ENCODE data around the gene BCAS2.

Gene BCAS2

GRCh38 chr1:114540272-114540671 lies 41.1 kb downstream of the BCAS2 start:
- Histone ChIP-seq H3K4me3 (ENCODE audit: insufficient read depth, low read length, poor library complexity, severe bottlenecking) (no peak overlapping the region), H3K27me3 (ENCODE audit: low read length) (no peaks in the 10 kb centered on the region), H3K9ac (ENCODE audit: low read length) (no peak overlapping the region), H2AFZ (ENCODE audit: low read depth, low read length, severe bottlenecking) (no peak overlapping the region), H3K9me2 (replicated peaks; ENCODE audit: insufficient read depth, low read length) (no peaks in the 10 kb centered on the region), H3K4me2 (ENCODE audit: low read depth, low read length, poor library complexity, severe bottlenecking) (no peak overlapping the region), H3K9me3 (ENCODE audit: insufficient read depth, low read length) (no peaks in the 10 kb centered on the region), H3K36me3 (ENCODE audit: low read length) (no peaks in the 10 kb centered on the region), H3F3A (ENCODE audit: insufficient read depth) (no peaks in the 10 kb centered on the region; the same call in 1 of the 2 replicates), H3K27ac (ENCODE audit: low read depth, low read length) (no peak overlapping the region), H4K20me1 (ENCODE audit: low read depth, low read length) (no peaks in the 10 kb centered on the region), H3K79me2 (ENCODE audit: insufficient read depth, low read length) (no peaks in the 10 kb centered on the region)
- TF ChIP-seq EZH2phosphoT487 (conservative IDR thresholded peaks at IDR 0.05; ENCODE audit: low read length): no peak
- TF ChIP-seq, protein P1, sequence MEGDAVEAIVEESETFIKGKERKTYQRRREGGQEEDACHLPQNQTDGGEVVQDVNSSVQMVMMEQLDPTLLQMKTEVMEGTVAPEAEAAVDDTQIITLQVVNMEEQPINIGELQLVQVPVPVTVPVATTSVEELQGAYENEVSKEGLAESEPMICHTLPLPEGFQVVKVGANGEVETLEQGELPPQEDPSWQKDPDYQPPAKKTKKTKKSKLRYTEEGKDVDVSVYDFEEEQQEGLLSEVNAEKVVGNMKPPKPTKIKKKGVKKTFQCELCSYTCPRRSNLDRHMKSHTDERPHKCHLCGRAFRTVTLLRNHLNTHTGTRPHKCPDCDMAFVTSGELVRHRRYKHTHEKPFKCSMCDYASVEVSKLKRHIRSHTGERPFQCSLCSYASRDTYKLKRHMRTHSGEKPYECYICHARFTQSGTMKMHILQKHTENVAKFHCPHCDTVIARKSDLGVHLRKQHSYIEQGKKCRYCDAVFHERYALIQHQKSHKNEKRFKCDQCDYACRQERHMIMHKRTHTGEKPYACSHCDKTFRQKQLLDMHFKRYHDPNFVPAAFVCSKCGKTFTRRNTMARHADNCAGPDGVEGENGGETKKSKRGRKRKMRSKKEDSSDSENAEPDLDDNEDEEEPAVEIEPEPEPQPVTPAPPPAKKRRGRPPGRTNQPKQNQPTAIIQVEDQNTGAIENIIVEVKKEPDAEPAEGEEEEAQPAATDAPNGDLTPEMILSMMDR (IDR thresholded peaks at IDR 0.05; ENCODE audit: insufficient read depth, low read length, poor library complexity, severe bottlenecking): no peak

- Histone ChIP-seq H3K27me3 (ENCODE audit: low read length) (no peaks in the 10 kb centered on the region), H4K20me1 (ENCODE audit: low read depth, low read length) (no peaks in the 10 kb centered on the region), H3K4me3 (ENCODE audit: insufficient read depth, low read length, poor library complexity, severe bottlenecking) (no peak overlapping the region), H3K36me3 (ENCODE audit: low read length) (no peaks in the 10 kb centered on the region), H2AFZ (ENCODE audit: low read depth, low read length, severe bottlenecking) (no peak overlapping the region), H3F3A (ENCODE audit: insufficient read depth) (no peaks in the 10 kb centered on the region; the same call in 1 of the 2 replicates), H3K9me3 (ENCODE audit: insufficient read depth, low read length) (no peaks in the 10 kb centered on the region), H3K79me2 (ENCODE audit: insufficient read depth, low read length) (no peaks in the 10 kb centered on the region), H3K9me2 (replicated peaks; ENCODE audit: insufficient read depth, low read length) (no peaks in the 10 kb centered on the region), H3K9ac (ENCODE audit: low read length) (no peak overlapping the region), H3K4me2 (ENCODE audit: low read depth, low read length, poor library complexity, severe bottlenecking) (no peak overlapping the region), H3K27ac (ENCODE audit: low read depth, low read length) (no peak overlapping the region)
- no peak for TF ChIP-seq EZH2phosphoT487 (conservative IDR thresholded peaks at IDR 0.05; ENCODE audit: low read length)
- TF ChIP-seq, protein P1 (IDR thresholded peaks at IDR 0.05; ENCODE audit: insufficient read depth, low read length, poor library complexity, severe bottlenecking): no peak
Observed at GRCh38 chr1:114536043-114536442, 45.4 kb downstream of the BCAS2 start.

DNA sequence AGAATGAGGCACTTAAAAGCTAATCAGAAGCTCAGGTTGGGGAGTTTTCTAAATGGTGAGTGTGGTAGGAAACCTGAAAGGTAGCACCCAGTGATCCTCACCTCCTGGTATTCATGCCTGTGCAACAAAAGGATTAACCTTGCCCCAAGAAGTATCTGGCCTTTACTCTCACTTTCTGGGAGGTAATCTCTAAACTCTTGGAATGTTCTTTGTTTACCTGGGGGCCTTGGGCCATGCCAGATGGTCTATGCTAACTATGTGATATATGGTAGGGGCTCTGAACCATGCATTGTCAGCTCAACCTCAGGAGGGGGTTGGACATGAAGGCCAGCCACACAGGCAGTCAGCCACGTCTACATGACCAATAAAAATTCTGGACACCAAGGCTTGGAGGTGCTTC lies 46.0 kb downstream of the BCAS2 start:
- H3K4me2 ChIP-seq (ENCODE audit: low read depth, low read length, poor library complexity, severe bottlenecking): no peak overlapping the region
- H3K4me3 ChIP-seq (ENCODE audit: insufficient read depth, low read length, poor library complexity, severe bottlenecking): no peak overlapping the region
- no peak overlapping the region for H3K9ac ChIP-seq (ENCODE audit: low read length)
- H3K9me3 ChIP-seq (ENCODE audit: insufficient read depth, low read length): no peaks in the 10 kb centered on the region
- no peaks in the 10 kb centered on the region for H3K79me2 ChIP-seq (ENCODE audit: insufficient read depth, low read length)
- H3F3A ChIP-seq (ENCODE audit: insufficient read depth): no peaks in the 10 kb centered on the region; the same call in 1 of the 2 replicates
- no peaks in the 10 kb centered on the region for H4K20me1 ChIP-seq (ENCODE audit: low read depth, low read length)
- H2AFZ ChIP-seq (ENCODE audit: low read depth, low read length, severe bottlenecking): no peak overlapping the region
- H3K27me3 ChIP-seq (ENCODE audit: low read length): no peaks in the 10 kb centered on the region
- H3K9me2 ChIP-seq (replicated peaks; ENCODE audit: insufficient read depth, low read length): no peaks in the 10 kb centered on the region
- TF ChIP-seq EZH2phosphoT487 (conservative IDR thresholded peaks at IDR 0.05; ENCODE audit: low read length): no peak
- TF ChIP-seq, protein P1 (IDR thresholded peaks at IDR 0.05; ENCODE audit: insufficient read depth, low read length, poor library complexity, severe bottlenecking): no peak
- H3K36me3 ChIP-seq (ENCODE audit: low read length): no peaks in the 10 kb centered on the region
- H3K27ac ChIP-seq (ENCODE audit: low read depth, low read length): no peak overlapping the region

All from SU-DHL-6 (cell line).